ENCODE results near the gene DGKI. TPM values are rescaled to one million over a fixed set of nuclear protein-coding genes. Genes with fewer than 3 reads are reported as not detected.

Gene DGKI
- total RNA-seq, 2 donors from 2014 or later: 0.04 to 0.64 TPM

- no peak overlapping the region for H3K4me3 ChIP-seq (ENCODE audit: low read length)
- no peaks in the 10 kb centered on the region for H3K9me3 ChIP-seq (ENCODE audit: control insufficient read depth, low read length)
- Mint-ChIP-seq H3K36me3 (ENCODE audit: low read depth) (no peaks in the 10 kb centered on the region), H3K27ac (no peak overlapping the region), H3K4me1 (no peaks in the 10 kb centered on the region), H3K27me3 (ENCODE audit: insufficient read depth) (no peaks in the 10 kb centered on the region), H3K4me3 (no peak overlapping the region), H3K9me3 (peaks cover 3% of the 10 kb centered on the region)
- no peak overlapping the region for H3K27ac ChIP-seq (ENCODE audit: low read depth, low read length)
- no peak for DNase-seq
- no peaks in the 10 kb centered on the region for H3K27me3 ChIP-seq (ENCODE audit: control insufficient read depth, insufficient read depth, low read length, poor library complexity, severe bottlenecking)
- no peaks in the 10 kb centered on the region for H3K4me1 ChIP-seq (ENCODE audit: control insufficient read depth, insufficient read depth, low read length)
- no peak for TF ChIP-seq CTCF (conservative IDR thresholded peaks at IDR 0.05)
- no peak overlapping the region for H3K9ac ChIP-seq (ENCODE audit: extremely low read depth, low read length, poor library complexity, severe bottlenecking)
- H3K36me3 ChIP-seq (ENCODE audit: control insufficient read depth, insufficient read depth, low read length): no peaks in the 10 kb centered on the region
- WGBS, 2 experiments (ENCODE audit: insufficient coverage in 1 of 2, insufficient read length in 1 of 2): 90 to 94% methylated on average over 5 to 7 of the region's 7 CpGs
Measured at GRCh38 chr7:137771679-137772078, 75.1 kb downstream of the DGKI start.

- no peaks in the 10 kb centered on the region for H3K9me3 ChIP-seq (ENCODE audit: control insufficient read depth, low read length)
- no peak for TF ChIP-seq CTCF (conservative IDR thresholded peaks at IDR 0.05)
- no peak for DNase-seq
- no peak overlapping the region for H3K4me3 ChIP-seq (ENCODE audit: low read length)
- H3K4me1 ChIP-seq (ENCODE audit: control insufficient read depth, insufficient read depth, low read length): no peaks in the 10 kb centered on the region
- H3K36me3 ChIP-seq (ENCODE audit: control insufficient read depth, insufficient read depth, low read length): no peaks in the 10 kb centered on the region
- no peak overlapping the region for H3K4me3 Mint-ChIP-seq
- no peak overlapping the region for H3K9ac ChIP-seq (ENCODE audit: extremely low read depth, low read length, poor library complexity, severe bottlenecking)
- no peaks in the 10 kb centered on the region for H3K36me3 Mint-ChIP-seq (ENCODE audit: low read depth)
- H3K4me1 Mint-ChIP-seq: no peaks in the 10 kb centered on the region
- H3K27me3 Mint-ChIP-seq (ENCODE audit: insufficient read depth): no peaks in the 10 kb centered on the region
- H3K9me3 Mint-ChIP-seq: peaks cover 3% of the 10 kb centered on the region
- H3K27me3 ChIP-seq (ENCODE audit: control insufficient read depth, insufficient read depth, low read length, poor library complexity, severe bottlenecking): no peaks in the 10 kb centered on the region
- WGBS, 2 experiments (ENCODE audit: insufficient coverage in 1 of 2, insufficient read length in 1 of 2): 93 to 100% methylated on average over 5 of the region's 5 CpGs
- H3K27ac ChIP-seq (ENCODE audit: low read depth, low read length): no peak overlapping the region
- H3K27ac Mint-ChIP-seq: no peak overlapping the region
Measured at GRCh38 chr7:137771273-137771672, 75.5 kb downstream of the DGKI start.

GRCh38 chr7:137768366-137768765, 78.4 kb downstream of the DGKI start:
- no peak overlapping the region for H3K27ac Mint-ChIP-seq
- TF ChIP-seq CTCF (conservative IDR thresholded peaks at IDR 0.05): no peak
- Histone ChIP-seq H3K4me3 (ENCODE audit: low read length) (no peak overlapping the region), H3K4me1 (ENCODE audit: control insufficient read depth, insufficient read depth, low read length) (no peaks in the 10 kb centered on the region), H3K36me3 (ENCODE audit: control insufficient read depth, insufficient read depth, low read length) (no peaks in the 10 kb centered on the region), H3K27ac (ENCODE audit: low read depth, low read length) (no peak overlapping the region), H3K9me3 (ENCODE audit: control insufficient read depth, low read length) (no peaks in the 10 kb centered on the region), H3K27me3 (ENCODE audit: control insufficient read depth, insufficient read depth, low read length, poor library complexity, severe bottlenecking) (no peaks in the 10 kb centered on the region), H3K9ac (ENCODE audit: extremely low read depth, low read length, poor library complexity, severe bottlenecking) (no peak overlapping the region)
- H3K4me1 Mint-ChIP-seq: no peaks in the 10 kb centered on the region
- H3K9me3 Mint-ChIP-seq: peaks cover 3% of the 10 kb centered on the region
- no peaks in the 10 kb centered on the region for H3K27me3 Mint-ChIP-seq (ENCODE audit: insufficient read depth)
- DNase-seq: no peak
- H3K36me3 Mint-ChIP-seq (ENCODE audit: low read depth): no peaks in the 10 kb centered on the region
- H3K4me3 Mint-ChIP-seq: no peak overlapping the region
- 88 to 100% methylated on average over 1 to 6 of the region's 6 CpGs for WGBS, 2 experiments (ENCODE audit: insufficient coverage in 1 of 2, insufficient read length in 1 of 2)
